GM21786 (cell line): ENCODE results near the gene TLR9.
"Not testable (repeated sequence)": the region's sequence is repeated elsewhere in the genome, so short reads cannot be mapped to it uniquely, and the experiment has no call there.

Experiments
- ATAC-seq: cut with Tn5 transposase; IDR thresholded peaks from one replicate; pipeline ENCODE4 v1.9.1; 2021; ENCODE audit not compliant: unreplicated experiment

TLR9 gene

DNA sequence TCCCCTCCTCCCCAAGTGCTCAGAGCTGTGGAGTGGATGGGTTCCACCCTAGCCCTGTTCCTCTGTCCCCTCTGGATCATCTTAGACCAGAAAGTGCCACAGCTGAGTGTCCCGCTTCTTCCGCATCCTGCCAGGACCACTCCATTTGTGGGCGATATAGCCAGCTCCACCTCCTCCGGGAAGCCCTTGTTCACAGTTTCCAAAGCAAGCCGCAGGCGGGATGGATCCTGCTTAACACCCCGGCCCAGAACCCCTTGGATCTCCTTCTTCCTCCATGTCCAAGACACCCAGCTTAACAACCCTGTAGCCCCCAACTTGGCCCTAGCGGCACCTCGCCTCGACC, 28.0 kb downstream of the TLR9 start:
- no peak for ATAC-seq

DNA sequence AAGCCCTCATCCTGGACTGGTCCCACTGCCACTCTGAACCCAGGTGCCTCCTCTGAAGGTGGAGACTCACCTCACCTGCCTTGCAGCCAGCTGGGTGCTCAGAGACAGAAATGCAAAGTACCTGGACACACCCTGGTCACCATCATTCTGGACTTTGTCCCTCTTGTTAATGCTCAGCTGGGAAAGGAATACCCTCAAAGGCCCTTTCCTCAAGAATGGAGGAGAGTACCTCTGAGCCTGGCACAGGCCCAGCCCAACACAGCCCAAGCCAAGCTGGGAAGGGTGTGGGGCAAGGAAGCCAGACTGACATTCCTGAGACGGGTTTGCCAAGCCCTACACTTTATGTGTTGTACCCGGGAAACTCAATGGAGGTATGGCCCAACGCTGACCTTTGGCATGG, 28.5 kb downstream of the TLR9 start:
- ATAC-seq: no peak

DNA sequence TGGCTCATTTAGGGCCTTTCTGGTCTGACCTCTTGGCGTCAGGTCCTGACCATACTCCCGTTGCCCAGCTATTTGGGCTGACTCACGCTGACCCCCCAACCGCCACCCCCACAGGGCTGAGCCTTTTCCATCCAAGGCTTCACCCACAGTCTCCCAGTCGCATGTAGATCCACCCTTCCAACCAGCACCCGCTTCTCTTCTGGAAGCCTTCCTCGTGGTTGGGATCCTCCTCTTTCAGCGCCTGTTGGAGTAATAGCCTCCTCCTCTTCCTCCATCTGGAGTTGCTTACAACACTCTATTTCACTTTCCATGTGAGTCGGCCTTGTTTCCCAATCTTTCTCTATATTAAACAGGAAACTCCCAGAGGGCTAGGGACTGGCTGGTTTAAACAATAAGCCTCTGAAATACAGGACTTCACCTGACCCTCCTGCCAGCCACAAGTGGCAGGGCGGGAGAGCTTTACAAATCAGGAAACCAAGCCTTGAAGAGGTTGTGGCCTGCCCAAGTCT, 29.6 kb downstream of the TLR9 start:
- ATAC-seq: no peak

DNA sequence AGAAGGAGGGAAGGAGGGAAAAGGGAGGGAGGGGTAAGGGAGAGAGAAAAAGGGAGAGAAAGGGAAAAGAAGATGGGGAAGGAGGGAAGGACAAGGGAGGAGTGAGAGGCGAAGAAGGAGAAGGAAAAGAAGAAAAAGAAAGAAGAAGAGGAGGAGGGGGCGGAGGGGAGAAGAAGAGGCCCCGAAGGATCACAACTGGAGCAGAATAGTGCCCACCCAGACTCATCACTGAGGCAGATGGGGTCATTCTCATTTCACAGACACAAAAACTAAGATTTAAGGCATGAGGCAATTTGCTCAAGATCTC, 30.2 kb downstream of the TLR9 start:
- no peak for ATAC-seq

DNA sequence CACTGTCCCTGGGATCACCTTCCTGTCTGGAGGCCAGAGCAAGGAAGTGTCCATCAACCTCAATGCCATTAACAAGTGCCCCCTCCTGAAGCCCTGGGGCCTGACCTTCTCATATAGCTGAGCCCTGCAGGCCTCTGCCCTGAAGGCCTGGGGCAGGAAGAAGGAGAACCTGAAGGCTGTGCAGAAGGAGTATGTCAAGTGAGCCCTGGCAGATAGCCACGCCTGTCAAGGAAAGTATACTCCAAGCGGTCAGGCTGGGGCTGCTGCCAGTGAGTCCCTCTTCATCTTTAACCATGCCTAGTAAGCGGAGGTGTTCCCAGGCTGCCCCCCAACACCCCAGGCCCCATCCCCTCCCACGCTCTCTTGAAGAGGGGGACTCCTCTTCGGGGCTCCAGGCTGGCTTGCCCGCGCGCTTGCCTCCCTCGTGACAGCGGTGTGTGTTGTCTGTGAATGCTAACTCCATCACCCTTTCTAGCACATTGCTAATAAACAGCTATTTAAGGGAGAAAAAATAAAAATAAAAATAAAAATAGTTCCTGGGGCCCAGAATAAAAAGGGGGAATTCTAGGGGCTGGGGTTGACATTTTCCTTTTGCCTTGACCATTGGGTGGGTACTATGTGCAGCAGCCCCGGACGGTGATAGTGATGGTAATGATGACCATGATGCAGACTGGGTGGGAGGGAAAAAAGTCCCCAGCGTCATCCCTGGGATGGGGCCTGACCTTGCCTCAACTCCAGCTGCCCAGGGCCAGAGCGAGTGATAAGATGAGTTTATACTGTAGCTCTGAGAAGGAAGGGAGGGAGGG, 30.8 kb downstream of the TLR9 start:
- no peak for ATAC-seq

DNA sequence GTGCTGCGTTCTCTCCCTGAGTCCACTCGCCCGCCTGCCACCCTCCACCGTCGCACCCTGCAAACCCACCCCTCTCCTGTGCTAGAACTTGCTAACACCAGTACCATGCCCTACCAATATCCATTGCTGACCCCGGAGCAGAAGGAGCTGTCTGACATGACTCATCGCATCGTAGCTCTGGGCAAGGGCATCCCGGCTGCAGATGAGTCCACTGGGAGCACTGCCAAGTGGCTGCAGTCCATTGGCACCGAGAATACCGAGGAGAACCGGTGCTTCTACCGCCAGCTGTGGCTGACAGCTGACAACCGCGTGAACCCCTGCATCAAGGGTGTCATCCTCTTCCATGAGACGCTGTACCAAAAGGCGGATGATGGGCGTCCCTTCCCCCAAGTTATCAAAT, 32.4 kb downstream of the TLR9 start:
- ATAC-seq: no peak

DNA sequence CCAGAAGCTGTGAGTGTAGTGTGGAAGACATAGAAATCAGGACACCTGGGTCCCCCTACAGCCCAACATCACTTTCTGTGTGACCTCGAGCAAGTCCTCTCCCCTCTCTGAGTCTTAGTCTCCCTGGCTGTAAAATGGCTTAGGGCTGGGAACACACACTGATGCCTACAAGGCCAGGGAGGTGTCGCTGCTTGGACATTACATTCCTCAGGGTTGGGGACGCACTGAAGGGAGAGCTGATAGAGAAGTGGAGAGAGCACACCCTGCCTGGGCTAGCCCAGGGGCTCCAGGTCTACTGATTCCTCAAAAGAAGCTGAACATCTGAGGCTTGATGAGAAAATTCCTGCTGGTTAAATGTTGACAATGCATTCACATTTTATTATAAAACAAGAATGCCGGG, 33.8 kb downstream of the TLR9 start:
- ATAC-seq: no peak

DNA sequence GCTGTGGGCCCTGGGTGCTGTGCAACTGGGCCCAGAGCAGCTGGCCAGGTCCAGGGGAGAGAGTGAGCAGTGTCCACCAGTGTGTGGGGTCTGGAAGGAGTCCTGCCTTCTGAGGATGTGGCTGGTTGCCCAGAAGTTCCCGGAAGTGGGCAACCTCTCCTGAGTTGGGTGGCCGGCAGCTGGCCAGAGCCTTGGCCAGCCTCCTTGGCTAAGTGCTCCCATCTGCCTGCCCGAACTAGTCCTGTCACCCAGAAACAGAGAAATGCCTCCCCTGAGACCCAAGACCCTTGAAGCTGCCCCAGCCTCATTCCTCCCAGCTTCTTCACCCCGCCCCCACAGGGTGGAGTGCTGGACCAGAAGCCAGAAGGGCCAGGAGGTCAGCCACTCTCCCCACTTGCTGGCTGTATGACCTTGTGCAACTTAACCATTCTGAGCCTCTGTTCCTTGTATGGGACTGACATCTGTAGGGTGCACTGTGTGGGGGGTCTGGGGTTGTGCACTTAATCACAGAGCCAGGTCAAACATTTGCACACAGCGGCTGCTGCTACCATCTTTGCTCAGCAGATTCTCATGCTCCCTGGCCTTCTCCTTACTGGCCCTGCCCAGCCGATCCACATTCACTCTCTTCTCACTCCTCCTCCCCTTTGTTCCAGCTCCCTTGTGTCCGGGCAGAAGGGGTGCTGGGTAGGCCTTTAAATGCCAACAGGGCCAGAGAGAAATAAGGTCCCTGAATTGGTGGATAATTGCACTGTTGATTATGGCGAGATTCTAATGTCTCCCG, 35.0 kb downstream of the TLR9 start:
- no peak for ATAC-seq

DNA sequence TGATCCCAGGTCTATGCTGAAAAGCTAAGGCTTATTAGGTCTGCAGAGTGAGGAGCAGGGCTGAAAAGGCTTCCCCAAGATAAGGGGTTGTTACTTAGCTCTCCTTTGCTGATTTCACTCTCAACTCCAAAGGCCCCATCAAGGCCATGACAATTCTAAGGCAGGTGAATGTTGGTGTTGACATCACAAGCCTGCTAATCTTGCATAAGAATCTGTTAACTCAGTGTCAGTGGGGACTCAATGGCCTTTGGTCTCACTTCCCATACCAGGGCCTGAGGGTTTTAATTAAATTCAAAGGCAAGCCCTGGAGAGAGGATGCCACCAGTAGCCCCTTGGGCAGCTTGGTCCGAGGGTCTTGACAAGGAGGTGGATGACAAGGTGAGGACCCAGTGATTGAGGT, 36.9 kb downstream of the TLR9 start:
- no peak for ATAC-seq

DNA sequence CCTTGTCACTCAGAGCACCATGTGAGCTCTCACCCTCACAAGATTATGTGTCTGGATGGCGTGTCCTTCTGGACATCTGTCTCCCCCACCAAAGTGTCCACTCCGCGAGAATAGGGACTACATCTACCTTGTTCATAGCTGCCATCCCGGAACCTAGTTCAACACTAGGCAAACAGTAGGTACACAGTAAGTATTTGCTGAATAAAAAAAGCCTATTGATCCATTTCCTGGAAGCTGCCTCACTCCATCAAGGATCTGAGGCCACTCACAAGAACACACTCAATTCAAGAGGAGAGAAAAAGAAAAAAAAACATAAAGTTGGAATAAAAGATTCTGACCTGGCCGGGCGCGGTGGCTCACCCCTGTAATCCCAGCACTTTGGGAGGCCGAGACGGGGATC, 38.7 kb downstream of the TLR9 start:
- no peak for ATAC-seq

DNA sequence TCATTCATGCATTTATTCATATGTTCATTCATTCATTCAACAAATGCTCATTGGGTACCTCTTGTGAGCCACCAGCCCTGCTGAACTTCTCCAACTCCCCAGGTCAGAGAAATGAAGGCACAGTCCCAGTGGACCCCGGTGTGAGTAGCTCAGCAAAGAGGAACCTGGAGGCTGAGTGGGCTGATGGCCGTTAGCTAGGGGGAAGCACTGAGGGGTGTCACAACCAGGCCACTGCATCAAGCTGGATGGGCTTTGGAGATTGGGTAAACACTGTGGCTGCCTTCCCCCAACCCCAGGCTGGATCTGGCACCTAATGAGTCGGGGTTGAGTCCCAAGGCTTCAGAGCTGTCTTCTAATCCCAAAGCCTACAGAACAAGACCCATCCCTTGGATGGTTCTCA, 39.6 kb downstream of the TLR9 start:
- ATAC-seq: no peak

DNA sequence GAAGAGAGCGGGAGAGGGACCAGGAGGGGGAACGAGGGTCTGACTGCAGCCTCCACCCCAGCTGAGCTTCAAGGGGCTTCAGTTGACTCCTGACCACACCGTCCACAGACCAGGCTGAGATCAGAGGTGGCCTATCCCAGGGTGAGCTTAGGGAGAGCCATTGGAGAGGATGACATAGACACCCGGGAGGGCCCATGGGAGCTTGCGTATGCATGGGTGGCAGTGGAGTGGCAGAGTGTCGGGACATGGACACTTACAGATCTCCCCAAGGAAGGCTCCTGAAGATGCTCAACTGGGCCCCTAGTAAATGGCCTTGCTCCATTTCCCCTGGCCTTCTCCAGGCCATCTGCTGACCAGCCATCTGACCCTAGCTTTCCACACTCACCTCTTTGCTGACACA, 40.1 kb downstream of the TLR9 start:
- no peak for ATAC-seq

DNA sequence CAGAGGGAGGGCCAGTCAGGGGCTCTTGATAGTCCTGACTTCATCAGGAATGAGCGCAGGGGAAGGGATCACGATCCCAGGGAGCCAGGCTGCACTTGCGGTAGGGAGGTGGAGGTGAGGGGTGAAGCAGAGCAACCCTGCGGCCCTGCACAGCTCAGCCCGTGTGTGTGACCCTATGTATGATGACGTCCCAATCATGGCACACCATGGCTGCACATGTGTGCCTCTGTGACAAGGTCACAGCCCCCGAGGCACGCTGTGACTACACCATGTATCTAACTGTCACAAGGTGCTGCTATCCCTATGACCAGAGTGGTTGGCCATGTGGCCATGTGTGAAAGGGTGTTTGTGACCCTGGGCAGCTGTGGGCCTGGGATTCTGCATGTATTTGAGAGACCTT, 40.8 kb downstream of the TLR9 start:
- ATAC-seq: no peak

DNA sequence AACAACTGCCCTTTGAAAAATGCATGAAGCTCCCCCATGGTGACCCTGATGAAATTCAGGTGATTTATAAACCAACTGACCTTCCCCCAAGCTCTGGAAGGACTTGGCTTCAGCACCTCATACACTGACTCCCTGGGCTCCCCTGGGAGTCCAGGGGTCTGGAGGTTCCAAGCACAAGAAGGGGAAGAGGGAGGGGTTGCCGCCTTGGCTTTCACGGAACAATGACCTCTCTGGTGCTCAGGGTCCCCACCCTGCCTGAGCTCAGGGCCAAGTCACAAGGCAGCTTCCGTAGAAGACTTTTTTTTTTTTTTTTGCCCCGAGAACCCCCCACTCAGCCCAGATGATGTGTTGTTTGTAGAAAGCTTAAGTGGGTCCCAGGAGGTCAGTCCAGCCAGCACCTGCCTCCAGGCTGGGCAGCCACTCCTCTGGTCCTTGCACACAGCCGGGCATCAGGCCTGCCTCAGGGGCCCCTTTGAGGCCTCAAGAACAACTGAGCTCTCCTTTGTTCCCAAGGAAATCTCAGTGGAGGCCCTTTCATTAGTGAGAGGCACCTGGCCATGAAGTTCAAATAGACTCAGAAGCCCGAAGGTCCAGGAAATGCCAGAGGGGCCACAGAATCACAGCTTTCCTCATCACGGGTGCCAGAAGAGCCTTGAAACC, 41.5 kb downstream of the TLR9 start:
- ATAC-seq: no peak

DNA sequence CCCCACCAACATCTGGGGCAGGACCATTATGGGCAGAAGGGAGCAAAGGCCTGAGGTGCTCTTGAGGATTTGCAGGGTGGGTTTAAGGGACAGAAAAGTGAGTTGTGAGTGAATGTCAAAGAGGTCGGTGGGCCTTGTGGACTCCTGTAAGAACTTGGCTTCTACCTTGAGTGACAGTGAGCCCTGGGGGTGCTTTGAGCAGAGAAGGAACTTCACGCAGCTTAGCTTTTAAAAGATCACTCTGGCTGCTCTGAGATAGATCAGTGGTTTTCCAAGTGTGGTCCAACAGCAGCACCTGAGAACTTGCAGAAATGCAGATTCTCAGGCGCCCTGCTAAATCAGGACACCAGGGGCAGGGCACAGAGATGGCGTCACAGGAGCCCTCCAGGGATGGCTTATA, 42.8 kb downstream of the TLR9 start:
- ATAC-seq: no peak

DNA sequence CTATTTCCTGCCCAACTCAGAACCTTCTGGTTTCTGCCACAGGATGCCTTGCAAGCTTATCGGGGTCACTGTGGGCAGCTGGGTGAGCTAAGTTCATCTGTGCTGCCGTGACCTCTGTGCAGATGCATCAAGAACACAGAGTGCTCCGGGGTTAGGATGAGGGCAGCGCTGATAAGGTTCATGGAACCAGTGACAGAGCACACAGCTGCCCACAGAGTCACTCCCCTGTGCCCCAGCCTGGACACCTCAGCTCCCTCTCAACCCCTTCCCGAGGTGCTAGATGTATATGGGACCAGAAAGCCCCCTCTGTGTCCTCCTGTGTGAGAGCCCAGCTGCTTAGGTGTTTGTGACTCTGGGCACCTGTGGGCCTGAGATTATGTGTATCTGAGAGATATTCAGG, 43.2 kb downstream of the TLR9 start:
- ATAC-seq: no peak

DNA sequence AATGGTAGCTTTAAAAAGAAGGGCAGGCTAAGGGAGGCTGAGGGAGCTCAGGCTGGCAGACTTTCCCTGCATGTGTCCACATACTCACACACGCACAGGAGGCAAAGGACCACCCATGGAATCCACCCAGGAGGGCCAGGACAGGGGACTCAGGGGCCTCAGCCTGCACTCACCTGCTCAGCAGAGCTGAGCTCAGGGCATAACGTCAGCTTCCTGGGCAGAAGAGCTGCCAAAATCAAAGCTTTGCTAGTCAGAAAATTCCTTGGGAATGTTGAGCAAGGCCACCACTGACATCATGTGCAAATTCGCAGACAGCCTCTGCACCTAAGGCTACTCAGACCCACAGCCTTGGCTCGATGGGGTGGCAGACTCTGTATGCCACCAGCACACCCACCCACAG, 43.9 kb downstream of the TLR9 start:
- ATAC-seq: no peak

DNA sequence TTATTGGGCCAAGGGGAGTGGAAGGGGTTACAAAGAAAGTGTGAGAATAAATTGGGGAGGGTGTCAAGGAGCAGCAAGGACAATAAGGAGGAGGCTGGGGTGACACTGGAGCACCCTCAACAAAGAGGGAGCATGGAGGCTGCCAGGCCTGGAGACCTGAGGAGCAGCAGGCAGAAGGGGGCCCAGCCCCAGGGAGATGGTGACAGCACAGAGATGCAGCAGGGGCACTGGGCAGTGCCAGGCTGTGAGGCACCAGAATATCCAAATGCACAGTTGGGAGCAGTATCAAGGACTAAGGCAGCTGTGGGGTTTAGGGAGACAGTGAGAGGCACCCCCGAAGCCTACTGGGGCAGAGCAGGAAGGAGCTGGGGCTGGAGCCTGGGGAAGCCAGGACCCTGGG, 46.9 kb downstream of the TLR9 start:
- no peak for ATAC-seq

DNA sequence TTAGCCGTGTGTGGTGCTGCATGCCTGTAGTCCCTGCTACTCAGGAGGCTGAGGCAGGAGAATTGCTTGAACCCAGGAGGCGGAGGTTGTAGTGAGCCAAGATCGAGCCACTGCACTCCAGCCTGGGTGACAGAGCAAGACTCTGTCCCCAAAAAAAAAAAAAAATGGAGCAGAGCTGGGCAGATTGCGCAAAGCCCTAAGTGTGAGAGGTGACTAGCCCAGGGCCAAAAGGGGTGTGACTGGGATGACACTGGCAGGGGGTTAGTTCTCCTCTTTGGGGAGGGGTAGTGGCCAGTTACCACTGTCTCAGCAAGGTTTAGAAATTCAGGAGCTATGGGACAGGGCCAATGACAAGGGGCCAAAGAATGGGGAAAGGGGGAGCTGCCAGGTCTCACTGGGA, 47.3 kb downstream of the TLR9 start:
- not testable (repeated sequence) for ATAC-seq

DNA sequence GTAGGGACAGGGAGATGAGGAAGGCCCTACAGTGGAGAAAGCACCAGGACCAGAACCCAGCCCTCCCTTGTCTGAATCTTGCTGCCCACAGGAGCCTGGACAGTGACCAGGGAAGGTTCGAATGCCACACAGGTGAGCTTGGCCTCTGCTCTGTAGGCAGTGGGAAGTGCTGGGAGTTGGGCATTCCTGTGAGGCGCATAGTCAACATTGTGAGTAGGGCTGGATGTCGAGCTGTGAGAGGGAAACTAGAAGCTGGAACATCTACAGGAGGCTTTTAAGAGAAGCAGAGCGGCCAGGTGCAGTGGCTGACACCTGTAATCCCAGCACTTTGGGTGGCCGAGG, 47.8 kb downstream of the TLR9 start:
- no peak for ATAC-seq

DNA sequence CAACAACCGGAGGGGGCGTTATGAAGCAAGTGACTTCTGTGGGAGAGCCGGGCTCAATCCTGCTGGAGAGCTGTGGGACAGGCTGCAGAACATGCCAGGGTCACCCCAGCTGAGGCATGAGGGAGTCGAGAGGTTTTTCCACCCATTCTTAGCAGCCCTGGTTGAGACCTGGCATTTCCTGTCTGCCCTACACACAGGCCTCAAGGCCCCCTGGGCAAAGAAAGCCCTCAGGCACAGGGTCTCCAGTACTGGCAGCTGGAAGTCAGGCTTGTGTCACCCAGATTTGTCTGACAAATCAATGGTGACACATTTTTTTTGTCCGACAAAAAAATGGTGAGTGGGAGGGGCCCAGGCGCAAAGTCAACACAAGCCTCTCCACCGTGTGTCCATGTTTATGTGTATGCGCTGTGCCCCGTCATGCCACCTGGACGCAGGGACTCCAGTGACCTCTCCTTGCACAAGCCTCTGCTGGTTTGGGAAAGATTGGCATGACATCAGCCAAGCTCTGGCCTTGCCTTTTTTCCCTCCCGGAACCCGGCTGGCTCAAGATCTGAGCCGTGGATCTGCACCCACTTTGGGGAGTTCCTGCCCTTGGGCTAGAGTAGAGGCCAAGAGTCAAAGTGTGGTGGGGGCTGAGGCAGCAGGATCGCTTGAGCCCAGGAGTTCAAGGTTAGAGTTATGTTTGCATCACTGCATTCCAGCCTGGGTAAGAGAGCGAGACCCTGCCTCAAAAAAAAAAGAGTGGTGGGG, 48.3 kb downstream of the TLR9 start:
- no peak for ATAC-seq
